ENCODE data around the gene SMYD3.

- TF ChIP-seq POLR2A (IDR thresholded peaks at IDR 0.05) (no peak), CTCF (IDR thresholded peaks at IDR 0.05) (no peak)
Observed at GRCh38 chr1:245969283-245969682, 537.8 kb downstream of the SMYD3 start.
